DOHH2 (cell line): Measurements from ENCODE around the gene POPDC3.

Source experiments
- EZH2phosphoT487 ChIP-seq: fragments of 200-600 bp; sonication (generic); IDR thresholded peaks from 2 replicates; pipeline ENCODE4 v1.6.1; 2017; ENCODE audit warnings: borderline replicate concordance, mild to moderate bottlenecking, antibody characterized with exemption, low read length, moderate library complexity, mixed read lengths
- TF ChIP-seq, protein P1 (sequence below): fragments of 200-600 bp; sonication (generic); IDR thresholded peaks from one replicate; pipeline ENCODE4 v1.5.1; 2014; ENCODE audit warnings: antibody characterized with exemption, mild to moderate bottlenecking, low read depth, low read length; ENCODE audit not compliant: poor library complexity, severe bottlenecking

- TF ChIP-seq, protein P1, sequence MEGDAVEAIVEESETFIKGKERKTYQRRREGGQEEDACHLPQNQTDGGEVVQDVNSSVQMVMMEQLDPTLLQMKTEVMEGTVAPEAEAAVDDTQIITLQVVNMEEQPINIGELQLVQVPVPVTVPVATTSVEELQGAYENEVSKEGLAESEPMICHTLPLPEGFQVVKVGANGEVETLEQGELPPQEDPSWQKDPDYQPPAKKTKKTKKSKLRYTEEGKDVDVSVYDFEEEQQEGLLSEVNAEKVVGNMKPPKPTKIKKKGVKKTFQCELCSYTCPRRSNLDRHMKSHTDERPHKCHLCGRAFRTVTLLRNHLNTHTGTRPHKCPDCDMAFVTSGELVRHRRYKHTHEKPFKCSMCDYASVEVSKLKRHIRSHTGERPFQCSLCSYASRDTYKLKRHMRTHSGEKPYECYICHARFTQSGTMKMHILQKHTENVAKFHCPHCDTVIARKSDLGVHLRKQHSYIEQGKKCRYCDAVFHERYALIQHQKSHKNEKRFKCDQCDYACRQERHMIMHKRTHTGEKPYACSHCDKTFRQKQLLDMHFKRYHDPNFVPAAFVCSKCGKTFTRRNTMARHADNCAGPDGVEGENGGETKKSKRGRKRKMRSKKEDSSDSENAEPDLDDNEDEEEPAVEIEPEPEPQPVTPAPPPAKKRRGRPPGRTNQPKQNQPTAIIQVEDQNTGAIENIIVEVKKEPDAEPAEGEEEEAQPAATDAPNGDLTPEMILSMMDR, result no peak
- TF ChIP-seq EZH2phosphoT487, result no peak
Observed at GRCh38 chr6:105194106-105194505, 14.3 kb upstream of the POPDC3 start.
